GM12878 (cell line): Measurements from ENCODE around the gene WNT11. TPM values are rescaled to one million over a fixed set of nuclear protein-coding genes. Genes with fewer than 3 reads are reported as not detected.

ENCODE experiments used
- ATAC-seq: fragments of 200-7000 bp; cut with Tn5 transposase; 3 replicates; pipeline ENCODE4 v1.9.1; 2020; ENCODE audit warnings: mild to moderate bottlenecking, moderate library complexity
- BruUV-seq: library from RNA; stranded (reverse); fragments of 400-500 nt; replicated peaks from 2 replicates; lab custom pipeline; 2021; lab: Mats Ljungman, UMichigan
- CTCF ChIA-PET: fragments of 300-600 bp; sonication (Branson Sonifier 250); formaldehyde crosslinking; extraction: SDS; loops from one replicate; lab custom pipeline; 2021; ENCODE audit warnings: inconsistent platforms; lab: Yijun Ruan, JAX
- POLR2A ChIA-PET: fragments of 350-600 bp; formaldehyde crosslinking; extraction: SDS; loops from one replicate; lab custom pipeline; 2021; ENCODE audit warnings: inconsistent platforms; lab: Charles Lee
- RAD21 ChIA-PET: fragments of 300-600 bp; sonication (Branson Sonifier 250); formaldehyde crosslinking; loops from one replicate; lab custom pipeline; 2023; ENCODE audit warnings: antibody characterized with exemption; ENCODE audit not compliant: unreplicated experiment; lab: Charles Lee
- SMC1A ChIA-PET: fragments of 300-600 bp; sonication (Branson Sonifier 250); formaldehyde crosslinking; loops from one replicate; lab custom pipeline; 2023; ENCODE audit not compliant: unreplicated experiment, uncharacterized antibody; lab: Charles Lee
- DNase-seq: peaks from one replicate; pipeline ENCODE4 v3.0.0-alpha.2; 2011; ENCODE audit warnings: low read depth, low spot score
- FAIRE-seq: peaks from 3 replicates; lab custom pipeline; 2011; peaks lifted over from hg19 to GRCh38; lab: Jason Lieb, UNC
- H2AFZ ChIP-seq: 2 replicates; pipeline ENCODE4 v1.6.0; 2011; ENCODE audit warnings: low read depth, low read length, control low read depth; ENCODE audit not compliant: control insufficient read depth
- H3K27ac ChIP-seq: 2 replicates; pipeline ENCODE4 v1.5.1; 2011; ENCODE audit warnings: control low read depth; ENCODE audit not compliant: control insufficient read depth, insufficient read depth
- H3K27me3 ChIP-seq, 2 experiments: replicated peaks in 1 of 2; 2 replicates each; pipeline versions ENCODE4 v1.6.0 to v1.6.1; 2011; ENCODE audit warnings: low read length in 1 of 2; ENCODE audit not compliant: control insufficient read depth in 2 of 2, insufficient read depth in 2 of 2
- H3K36me3 ChIP-seq, 2 experiments: 2 replicates each; pipeline ENCODE4 v1.5.1; 2011; ENCODE audit warnings: low read length in 1 of 2; ENCODE audit not compliant: control insufficient read depth in 2 of 2, insufficient read depth in 2 of 2
- H3K4me1 ChIP-seq: 2 replicates; pipeline ENCODE4 v1.6.1; 2011; ENCODE audit warnings: mild to moderate bottlenecking, low read length, moderate library complexity, mixed read lengths; ENCODE audit not compliant: control insufficient read depth, insufficient read depth
- H3K4me2 ChIP-seq: 2 replicates; pipeline ENCODE4 v1.6.0; 2011; ENCODE audit warnings: control low read depth; ENCODE audit not compliant: control insufficient read depth, insufficient read depth
- H3K4me3 ChIP-seq: fragments of 200-600 bp; sonication (generic); 2 replicates; pipeline ENCODE4 v1.5.1; 2016
- H3K79me2 ChIP-seq: 2 replicates; pipeline ENCODE4 v1.6.0; 2011; ENCODE audit warnings: low read length; ENCODE audit not compliant: control insufficient read depth, insufficient read depth
- H3K9ac ChIP-seq: 2 replicates; pipeline ENCODE4 v1.8.0; 2011; ENCODE audit warnings: low read length, control low read depth, mixed read lengths; ENCODE audit not compliant: control insufficient read depth, insufficient read depth
- H3K9me3 ChIP-seq: replicated peaks from 3 replicates; pipeline ENCODE4 v1.5.1; 2011; ENCODE audit warnings: mild to moderate bottlenecking, low read length; ENCODE audit not compliant: control insufficient read depth, insufficient read depth
- H4K20me1 ChIP-seq: 2 replicates; pipeline ENCODE4 v1.6.0; 2011; ENCODE audit not compliant: control insufficient read depth, insufficient read depth
- BHLHE40 ChIP-seq, 2 experiments: fragments of 450-650 bp in 1 of 2; IDR thresholded peaks; 2 replicates each; pipeline ENCODE4 v1.6.1; 2011 to 2017; ENCODE audit warnings: low read depth in 2 of 2, borderline replicate concordance in 1 of 2, improper control_type of control experiment in 1 of 2, low read length in 1 of 2, mild to moderate bottlenecking in 1 of 2
- CREM ChIP-seq: IDR thresholded peaks from 2 replicates; pipeline ENCODE4 v1.6.1; 2014; ENCODE audit warnings: antibody characterized with exemption, low read depth
- EGR1 ChIP-seq, 2 experiments: IDR thresholded peaks; 1 replicate in 1 of 2; 2 replicates in 1 of 2; pipeline ENCODE4 v1.6.1; 2011 to 2012; ENCODE audit warnings: low read depth in 2 of 2, low read length in 2 of 2, borderline replicate concordance in 1 of 2, mild to moderate bottlenecking in 1 of 2, moderate library complexity in 1 of 2
- EP300 ChIP-seq, 2 experiments: fragments of 150-350 bp in 1 of 2; IDR thresholded peaks; 2 replicates each; pipeline ENCODE4 v1.6.1; 2011 to 2012; ENCODE audit warnings: low read depth in 2 of 2, low read length in 2 of 2, borderline replicate concordance in 1 of 2, improper control_type of control experiment in 1 of 2, inconsistent platforms in 1 of 2; ENCODE audit not compliant: control insufficient read depth in 1 of 2
- GATAD2B ChIP-seq: fragments of 450-650 bp; conservative IDR thresholded peaks from 2 replicates; pipeline ENCODE4 v1.6.1; 2017; ENCODE audit warnings: low read depth, mild to moderate bottlenecking, moderate library complexity
- HDGF ChIP-seq: fragments of 450-650 bp; IDR thresholded peaks from 2 replicates; pipeline ENCODE4 v1.6.1; 2016; ENCODE audit warnings: antibody characterized with exemption
- IKZF1 ChIP-seq: fragments of 450-650 bp; conservative IDR thresholded peaks from 2 replicates; pipeline ENCODE4 v1.6.1; 2017; ENCODE audit warnings: antibody characterized with exemption, mild to moderate bottlenecking
- IKZF2 ChIP-seq, 2 experiments: fragments of 450-650 bp; IDR thresholded peaks; 2 replicates each; pipeline ENCODE4 v1.6.1; 2017; ENCODE audit warnings: mild to moderate bottlenecking in 2 of 2, moderate library complexity in 2 of 2
- IRF4 ChIP-seq: IDR thresholded peaks from 2 replicates; pipeline ENCODE4 v1.6.1; 2011; ENCODE audit warnings: low read depth, low read length
- JUNB ChIP-seq: IDR thresholded peaks from 2 replicates; pipeline ENCODE4 v1.6.1; 2016; ENCODE audit warnings: antibody characterized with exemption, mild to moderate bottlenecking
- NR2F1 ChIP-seq: fragments of 450-650 bp; conservative IDR thresholded peaks from 2 replicates; pipeline ENCODE4 v1.6.1; 2017; ENCODE audit warnings: mild to moderate bottlenecking
- PAX5 ChIP-seq: IDR thresholded peaks from 2 replicates; pipeline ENCODE4 v1.6.1; 2011; ENCODE audit warnings: low read depth, low read length, borderline replicate concordance
- POLR2AphosphoS2 ChIP-seq: IDR thresholded peaks from 2 replicates; pipeline ENCODE4 v1.6.1; 2011; ENCODE audit warnings: low read depth, mild to moderate bottlenecking, low read length, improper control_type of control experiment, moderate library complexity
- RELA ChIP-seq: fragments of 450-650 bp; IDR thresholded peaks from 2 replicates; pipeline ENCODE4 v1.8.0; 2014; ENCODE audit warnings: borderline replicate concordance; ENCODE audit not compliant: partially characterized antibody
- SP1 ChIP-seq: IDR thresholded peaks from one replicate; pipeline ENCODE4 v1.6.1; 2011; ENCODE audit warnings: low read depth, low read length
- TCF3 ChIP-seq: IDR thresholded peaks from 2 replicates; pipeline ENCODE4 v1.6.1; 2012; ENCODE audit warnings: low read depth, mild to moderate bottlenecking, low read length, borderline replicate concordance; ENCODE audit not compliant: insufficient read depth
- TCF7 ChIP-seq: IDR thresholded peaks from 2 replicates; pipeline ENCODE4 v1.6.1; 2014; ENCODE audit warnings: antibody characterized with exemption, borderline replicate concordance
- WGBS: methylation state at CpG from one replicate; pipeline ENCODE4 v1.1.6; 2016; ENCODE audit warnings: low lambda C conversion rate; ENCODE audit not compliant: insufficient replicate concordance, insufficient coverage; ENCODE audit errors: missing lambda C conversion rate; 5-methylcytosine and 5-hydroxymethylcytosine counted together
- in situ Hi-C: fragments of 300-500 bp; cut with MboI; formaldehyde crosslinking; loops from 9 replicates; pipeline ENCODE4 v1.14.3; 2018; ENCODE audit warnings: mixed read lengths
- intact Hi-C: fragments of 100-400 bp; cut with micrococcal nuclease; formaldehyde crosslinking; loops from one replicate; pipeline ENCODE4 v1.14.2; 2022; ENCODE audit not compliant: unreplicated experiment
- polyA plus RNA-seq, 11 experiments: library from polyadenylated mRNA; depleted of rRNA in 4 of 11; unstranded in 6 of 11; stranded (reverse) in 5 of 11; fragments of >200 nt; fragmentation: Nextera tagmentation in 4 of 11; fragmentation: Illumina TruSeq in 1 of 11; extraction: Ambion mirVana in 4 of 11; extraction: Trizol in 1 of 11; gene quantifications; 1 replicate in 1 of 11; 2 replicates in 10 of 11; pipeline versions ENCODE4 v1.2.1 to v1.2.3, GENCODE V29; 2011 to 2016; ENCODE audit warnings: inconsistent platforms in 2 of 11, missing spikeins in 2 of 11, low read depth in 1 of 11
- total RNA-seq, 4 experiments: library from RNA; depleted of rRNA in 3 of 4; stranded (reverse); fragments of >200 nt in 3 of 4; fragmentation: Illumina TruSeq in 1 of 4; extraction: Trizol in 1 of 4; gene quantifications; 2 replicates each; pipeline versions ENCODE4 v1.2.1 to v1.2.3, GENCODE V29; 2013 to 2021
- TF ChIP-seq, protein P1 (sequence below): fragments of 450-650 bp; IDR thresholded peaks from 2 replicates; pipeline ENCODE4 v1.6.1; 2017; ENCODE audit warnings: mild to moderate bottlenecking, moderate library complexity

The WNT11 gene
- total and polyA plus RNA-seq, 10 of the 15 experiments (the other 5 are each of a cell fraction or from before 2014, with no cell fraction given), result 0.05 to 0.19 TPM; not detected in 8

GRCh38 chr11:76169473-76169896 lies 36.8 kb downstream of the WNT11 start:
- Histone ChIP-seq H4K20me1 (no peaks in the 10 kb centered on the region), H3K27me3 (no peaks in the 10 kb centered on the region), H2AFZ (peak overlapping the region; percentile 53), H3K4me2 (peak overlapping the region; percentile 66), H3K79me2 (no peaks in the 10 kb centered on the region), H3K27ac (no peak overlapping the region), H3K4me3 (no peak overlapping the region), H3K9me3 (no peaks in the 10 kb centered on the region), H3K36me3 (no peaks in the 10 kb centered on the region), H3K4me1 (peaks cover 17% of the 10 kb centered on the region), H3K9ac (no peak overlapping the region)
- ATAC-seq (peak; percentile 85), FAIRE-seq (no peak), DNase-seq (peak; percentile 27)
- ChIA-PET CTCF (interaction anchor here (0.8 to 1.4 kb wide), 2 partner anchors 17 to 273 kb away, joined by 3 to 9 read pairs; no protein-coding TSS in a partner anchor), RAD21 (interaction anchor here (0.8 kb wide), 1 partner anchor 248 kb away, joined by 3 read pairs; no protein-coding TSS in a partner anchor), SMC1A (no interaction called here), POLR2A (no interaction called here)
- WGBS, result 2% methylated on average over 15 of the region's 15 CpGs
- no TSS peak for BruUV-seq
- intact Hi-C loops, result loop anchor here (5.0 kb wide), 1 partner anchor 38 kb away; the partner anchor contains the start of gene WNT11
- in situ Hi-C loops, result no loop called here
- TF ChIP-seq IRF4, result 0 out of 2 replicates have a peak, but pooled peaks have one; percentile 14
- TF ChIP-seq TCF3, result 0 out of 2 replicates have a peak, but pooled peaks have one; percentile 63
- TF ChIP-seq EP300 (IDR thresholded peaks at IDR 0.05; ENCODE audit: borderline replicate concordance in 1 of 2, control insufficient read depth in 1 of 2, low read depth in 2 of 2, low read length in 2 of 2), result peak; percentile 14 to 52; a peak in 1 of 4 replicates
- peak; percentile 50 for TF ChIP-seq IKZF1
- no peak for TF ChIP-seq TCF7
- TF ChIP-seq PAX5, result peak; percentile 54; the same call in 1 of the 2 replicates
- TF ChIP-seq SP1, result peak; percentile 20
- TF ChIP-seq HDGF, result peak; percentile 76; the same call in 1 of the 2 replicates
- peak in 1 of 2 experiments; percentile 32; a peak in 1 of 4 replicates for TF ChIP-seq IKZF2 (IDR thresholded peaks at IDR 0.05)
- TF ChIP-seq NR2F1, result peak; percentile 73
- peak; percentile 62; the same call in 1 of the 2 replicates for TF ChIP-seq GATAD2B
- peak in 1 of 2 experiments; percentile 86; a peak in 2 of 4 replicates for TF ChIP-seq BHLHE40 (IDR thresholded peaks at IDR 0.05; ENCODE audit: borderline replicate concordance in 1 of 2, low read depth in 2 of 2, low read length in 1 of 2)
- peak; percentile 73 for TF ChIP-seq RELA
- TF ChIP-seq JUNB, result 0 out of 2 replicates have a peak, but pooled peaks have one; percentile 13
- TF ChIP-seq EGR1 (IDR thresholded peaks at IDR 0.05; ENCODE audit: borderline replicate concordance in 1 of 2, low read depth in 2 of 2, low read length in 2 of 2), result peak in 1 of 2 experiments; percentile 32; a peak in 1 of 3 replicates
- TF ChIP-seq CREM, result 0 out of 2 replicates have a peak, but pooled peaks have one; percentile 22
- TF ChIP-seq POLR2AphosphoS2, result no peak
- TF ChIP-seq, protein P1, sequence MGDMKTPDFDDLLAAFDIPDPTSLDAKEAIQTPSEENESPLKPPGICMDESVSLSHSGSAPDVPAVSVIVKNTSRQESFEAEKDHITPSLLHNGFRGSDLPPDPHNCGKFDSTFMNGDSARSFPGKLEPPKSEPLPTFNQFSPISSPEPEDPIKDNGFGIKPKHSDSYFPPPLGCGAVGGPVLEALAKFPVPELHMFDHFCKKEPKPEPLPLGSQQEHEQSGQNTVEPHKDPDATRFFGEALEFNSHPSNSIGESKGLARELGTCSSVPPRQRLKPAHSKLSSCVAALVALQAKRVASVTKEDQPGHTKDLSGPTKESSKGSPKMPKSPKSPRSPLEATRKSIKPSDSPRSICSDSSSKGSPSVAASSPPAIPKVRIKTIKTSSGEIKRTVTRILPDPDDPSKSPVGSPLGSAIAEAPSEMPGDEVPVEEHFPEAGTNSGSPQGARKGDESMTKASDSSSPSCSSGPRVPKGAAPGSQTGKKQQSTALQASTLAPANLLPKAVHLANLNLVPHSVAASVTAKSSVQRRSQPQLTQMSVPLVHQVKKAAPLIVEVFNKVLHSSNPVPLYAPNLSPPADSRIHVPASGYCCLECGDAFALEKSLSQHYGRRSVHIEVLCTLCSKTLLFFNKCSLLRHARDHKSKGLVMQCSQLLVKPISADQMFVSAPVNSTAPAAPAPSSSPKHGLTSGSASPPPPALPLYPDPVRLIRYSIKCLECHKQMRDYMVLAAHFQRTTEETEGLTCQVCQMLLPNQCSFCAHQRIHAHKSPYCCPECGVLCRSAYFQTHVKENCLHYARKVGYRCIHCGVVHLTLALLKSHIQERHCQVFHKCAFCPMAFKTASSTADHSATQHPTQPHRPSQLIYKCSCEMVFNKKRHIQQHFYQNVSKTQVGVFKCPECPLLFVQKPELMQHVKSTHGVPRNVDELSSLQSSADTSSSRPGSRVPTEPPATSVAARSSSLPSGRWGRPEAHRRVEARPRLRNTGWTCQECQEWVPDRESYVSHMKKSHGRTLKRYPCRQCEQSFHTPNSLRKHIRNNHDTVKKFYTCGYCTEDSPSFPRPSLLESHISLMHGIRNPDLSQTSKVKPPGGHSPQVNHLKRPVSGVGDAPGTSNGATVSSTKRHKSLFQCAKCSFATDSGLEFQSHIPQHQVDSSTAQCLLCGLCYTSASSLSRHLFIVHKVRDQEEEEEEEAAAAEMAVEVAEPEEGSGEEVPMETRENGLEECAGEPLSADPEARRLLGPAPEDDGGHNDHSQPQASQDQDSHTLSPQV, result no peak
